DMS114 treated with DMSO at 0.1 percent for 48 hours (cell line): ENCODE measurements around the gene CEP70.

Experiments
- DNase-seq: peaks from one replicate; lab custom pipeline; 2025; ENCODE audit not compliant: unreplicated experiment; lab: John Stamatoyannopoulos, UW

Gene CEP70

GRCh38 chr3:138472141-138472825, 121.8 kb downstream of the CEP70 start:
- no peak for DNase-seq

GRCh38 chr3:138471481-138471880, 122.6 kb downstream of the CEP70 start:
- DNase-seq, result no peak

GRCh38 chr3:138470687-138471086, 123.4 kb downstream of the CEP70 start:
- no peak for DNase-seq

- no peak for DNase-seq
Observed at GRCh38 chr3:138469874-138470273, 124.2 kb downstream of the CEP70 start.

GRCh38 chr3:138468886-138469285, 125.2 kb downstream of the CEP70 start:
- DNase-seq, result no peak

- no peak for DNase-seq
Observed at GRCh38 chr3:138468451-138468850, 125.6 kb downstream of the CEP70 start.

GRCh38 chr3:138467931-138468330, 126.1 kb downstream of the CEP70 start:
- DNase-seq, result no peak

- no peak for DNase-seq
Observed at GRCh38 chr3:138465925-138466324, 128.1 kb downstream of the CEP70 start.

GRCh38 chr3:138465451-138465850, 128.6 kb downstream of the CEP70 start:
- DNase-seq, result no peak

GRCh38 chr3:138464491-138464860, 129.6 kb downstream of the CEP70 start:
- no peak for DNase-seq

GRCh38 chr3:138463724-138464490, 130.2 kb downstream of the CEP70 start:
- no peak for DNase-seq

GRCh38 chr3:138461896-138462295, 132.2 kb downstream of the CEP70 start:
- DNase-seq, result no peak

GRCh38 chr3:138461246-138461645, 132.8 kb downstream of the CEP70 start:
- DNase-seq, result no peak

- no peak for DNase-seq
Observed at GRCh38 chr3:138460536-138461205, 133.4 kb downstream of the CEP70 start.

- DNase-seq, result no peak
Observed at GRCh38 chr3:138459619-138460535, 134.2 kb downstream of the CEP70 start.

- no peak for DNase-seq
Observed at GRCh38 chr3:138458774-138459499, 135.1 kb downstream of the CEP70 start.

GRCh38 chr3:138457863-138458735, 136.0 kb downstream of the CEP70 start:
- no peak for DNase-seq

GRCh38 chr3:138456961-138457862, 136.8 kb downstream of the CEP70 start:
- no peak for DNase-seq
